Renal cortical epithelial cell (primary cell): ENCODE data around the gene EFNA5. TPM values are rescaled to one million over a fixed set of nuclear protein-coding genes. Genes with fewer than 3 reads are reported as not detected.

Source experiments
- DNase-seq: peaks from one replicate; pipeline ENCODE4 v3.0.0-alpha.2; 2011; ENCODE audit warnings: low read depth
- total RNA-seq: library from RNA; depleted of rRNA; stranded (reverse); fragments of >200 nt; gene quantifications from 2 replicates; pipeline ENCODE4 v1.2.3, GENCODE V29; 2014

EFNA5 gene
- total RNA-seq, 1 donor from 2014 or later: 107 TPM

DNA sequence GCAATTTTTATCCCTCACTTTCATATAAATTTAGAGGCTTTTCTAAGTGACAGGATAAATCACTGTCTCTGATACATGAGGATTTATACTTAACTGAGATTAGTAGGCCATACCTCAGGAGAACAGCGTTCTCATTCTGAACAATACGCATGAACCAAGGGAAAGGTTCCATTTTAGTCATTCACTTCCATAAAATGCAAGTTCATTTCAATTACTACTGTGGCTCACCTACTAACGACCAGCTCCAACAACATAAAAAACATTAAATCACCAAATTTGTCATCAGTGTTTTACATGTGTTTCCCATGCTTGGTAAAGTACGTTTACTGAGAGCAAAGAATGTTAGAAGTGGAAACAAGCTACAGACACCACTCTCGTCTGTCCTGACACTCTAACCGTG lies 67.4 kb downstream of the EFNA5 start:
- no peak for DNase-seq

GRCh38 chr5:107602896-107603295 lies 67.8 kb downstream of the EFNA5 start:
- no peak for DNase-seq

DNA sequence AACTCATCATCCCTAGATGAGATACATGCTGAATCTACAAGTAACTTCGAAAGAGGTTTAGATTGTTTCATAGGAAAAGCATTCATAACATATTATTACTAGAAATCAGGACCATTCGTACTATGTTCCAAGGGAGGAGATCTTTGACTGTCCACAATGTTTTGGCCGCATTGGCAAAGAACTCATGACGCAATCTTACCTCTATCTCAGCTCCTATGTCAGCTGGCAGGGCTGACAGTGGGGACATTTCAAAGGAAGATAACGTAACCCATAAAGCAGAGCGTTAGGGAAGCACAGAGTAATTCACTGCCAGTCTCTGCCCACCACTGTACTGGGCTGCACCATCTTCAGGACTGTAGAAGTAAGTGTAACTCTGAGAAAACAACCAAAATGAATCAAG lies 69.7 kb downstream of the EFNA5 start:
- no peak for DNase-seq

- DNase-seq: no peak
Measured at GRCh38 chr5:107598958-107599357, 71.8 kb downstream of the EFNA5 start.

GRCh38 chr5:107597803-107598202 lies 72.9 kb downstream of the EFNA5 start:
- no peak for DNase-seq

GRCh38 chr5:107597247-107597646 lies 73.5 kb downstream of the EFNA5 start:
- no peak for DNase-seq

DNA sequence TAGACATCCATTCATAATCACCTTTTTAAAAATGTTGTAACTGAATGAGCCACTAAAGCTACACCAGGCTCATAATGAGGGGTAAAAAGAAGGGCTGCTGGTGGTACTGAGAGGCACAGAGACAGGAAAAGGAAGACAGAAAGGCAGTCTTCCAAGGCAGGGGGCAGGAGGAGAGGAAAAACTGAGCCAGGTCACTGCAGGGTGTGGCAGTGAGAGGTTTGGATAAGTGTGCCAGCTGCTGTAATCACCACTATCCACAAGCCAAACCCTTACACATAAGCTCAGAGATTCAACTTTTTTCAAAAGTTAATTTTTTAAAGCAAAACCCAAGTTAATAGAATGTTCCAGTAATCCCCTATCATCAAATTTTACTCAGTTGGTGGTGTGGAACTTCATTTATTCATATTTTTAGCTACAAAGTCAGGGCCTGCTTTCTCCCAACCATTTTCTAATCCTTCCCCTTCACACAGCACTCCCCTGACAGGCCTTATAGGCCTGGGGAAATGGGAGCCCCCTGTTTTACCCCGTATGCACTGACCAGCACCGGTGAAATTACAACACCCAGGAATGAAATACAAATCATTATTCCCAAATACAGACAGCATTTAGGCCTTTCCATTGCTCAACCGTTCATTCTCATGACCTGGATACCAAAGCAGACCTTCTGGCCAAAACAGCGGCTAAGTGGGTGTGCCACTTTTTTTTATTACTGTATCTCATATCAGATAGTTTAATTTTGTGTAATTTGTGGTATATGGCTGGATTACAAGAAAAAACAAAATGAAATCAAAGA lies 76.3 kb downstream of the EFNA5 start:
- DNase-seq: no peak

- no peak for DNase-seq
Measured at GRCh38 chr5:107593009-107593408, 77.7 kb downstream of the EFNA5 start.

DNA sequence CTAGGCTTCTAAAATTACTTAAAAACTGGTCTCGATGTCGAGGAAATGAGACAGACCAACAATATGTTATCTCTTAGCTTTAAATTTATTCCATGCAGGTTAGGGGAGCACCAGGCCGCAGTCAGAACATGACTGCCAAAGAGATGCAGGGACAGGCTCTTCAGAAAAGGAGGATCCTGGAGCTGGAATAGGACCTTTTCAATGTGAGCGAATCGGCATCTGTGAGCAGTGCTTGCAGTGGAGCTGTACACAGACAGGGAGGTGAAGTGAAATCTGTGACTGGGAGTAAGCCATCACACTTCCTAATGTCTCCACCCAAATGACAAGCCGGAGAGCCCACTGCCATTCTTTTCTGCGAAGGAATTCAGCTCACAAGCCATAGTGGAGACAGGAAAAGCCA lies 78.2 kb downstream of the EFNA5 start:
- DNase-seq: no peak

- no peak for DNase-seq
Measured at GRCh38 chr5:107590686-107591085, 80.1 kb downstream of the EFNA5 start.

- DNase-seq: no peak
Measured at GRCh38 chr5:107589520-107590193, 81.1 kb downstream of the EFNA5 start.

DNA sequence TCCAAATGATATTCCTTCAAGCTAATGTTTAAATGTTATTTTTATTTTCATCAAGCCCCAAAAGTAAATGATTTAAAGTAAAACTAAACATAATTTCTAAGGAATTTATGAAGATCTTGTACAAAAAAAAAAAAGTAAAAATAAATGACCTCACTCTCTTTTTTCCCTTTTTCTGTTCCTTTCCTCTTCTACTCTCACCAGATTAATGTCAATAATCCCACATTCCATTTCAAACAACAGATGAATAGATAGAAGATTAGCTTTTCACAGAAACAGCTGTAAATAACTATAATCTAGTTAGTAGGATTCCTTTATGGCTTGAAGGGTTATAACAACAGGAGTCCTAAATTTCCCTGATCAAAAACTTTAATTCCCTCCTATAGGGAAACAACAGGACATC lies 88.1 kb downstream of the EFNA5 start:
- DNase-seq: no peak

GRCh38 chr5:107580889-107581820 lies 89.6 kb downstream of the EFNA5 start:
- peak; percentile 51 for DNase-seq

DNA sequence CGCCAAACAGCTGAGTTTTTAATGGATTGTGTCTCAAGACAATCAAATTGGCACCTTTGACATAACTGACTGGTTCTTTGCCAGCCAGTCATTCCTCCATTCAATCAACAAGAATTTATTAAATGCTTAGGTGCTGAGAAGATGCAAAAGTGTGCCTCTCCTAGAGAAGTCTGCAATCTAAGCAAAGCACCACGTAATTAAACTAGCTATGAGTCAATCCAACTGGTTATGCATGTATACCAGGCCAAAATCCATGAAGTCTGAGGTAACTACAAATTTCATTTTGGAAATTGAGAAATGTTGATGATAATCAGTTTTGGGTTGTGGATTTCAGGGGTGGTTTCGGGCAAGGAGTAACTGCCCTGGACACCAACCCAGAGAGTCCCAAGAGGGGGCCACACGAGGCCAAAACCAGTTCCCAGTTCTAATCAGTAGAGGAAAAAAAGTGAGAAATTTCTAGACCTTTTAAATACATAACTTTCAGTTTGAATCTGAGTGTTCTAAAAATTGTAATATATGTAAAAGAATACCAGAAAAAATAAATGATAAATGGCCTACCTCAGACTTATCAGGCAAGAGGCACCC lies 92.6 kb downstream of the EFNA5 start:
- DNase-seq: peak; percentile 74

DNA sequence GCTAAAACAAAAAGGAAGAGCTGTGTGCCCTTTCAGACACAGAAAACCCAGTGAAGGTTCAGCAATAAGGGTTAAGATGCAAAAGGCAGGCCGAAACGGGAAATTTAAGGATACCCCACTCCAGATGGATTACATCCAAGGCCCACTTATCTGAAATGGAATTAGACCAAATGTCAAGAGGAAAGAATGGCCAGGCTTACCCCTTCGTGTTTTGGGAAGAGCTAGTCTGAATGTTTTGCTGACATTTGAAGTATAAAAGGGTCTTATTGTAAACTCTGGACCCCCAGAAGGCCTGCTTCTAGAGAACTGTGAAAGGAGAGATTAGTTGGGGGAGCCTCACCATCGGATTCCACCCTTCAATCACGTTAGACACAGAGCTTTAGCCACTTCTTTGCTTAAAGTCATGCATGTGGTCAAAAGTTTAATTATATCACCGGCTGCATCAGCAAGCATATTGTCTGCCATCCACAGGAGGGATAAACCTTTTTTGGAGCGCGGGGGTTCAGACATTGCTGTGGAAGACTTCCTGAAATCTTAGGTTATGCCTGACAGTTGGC lies 93.3 kb downstream of the EFNA5 start:
- DNase-seq: no peak

DNA sequence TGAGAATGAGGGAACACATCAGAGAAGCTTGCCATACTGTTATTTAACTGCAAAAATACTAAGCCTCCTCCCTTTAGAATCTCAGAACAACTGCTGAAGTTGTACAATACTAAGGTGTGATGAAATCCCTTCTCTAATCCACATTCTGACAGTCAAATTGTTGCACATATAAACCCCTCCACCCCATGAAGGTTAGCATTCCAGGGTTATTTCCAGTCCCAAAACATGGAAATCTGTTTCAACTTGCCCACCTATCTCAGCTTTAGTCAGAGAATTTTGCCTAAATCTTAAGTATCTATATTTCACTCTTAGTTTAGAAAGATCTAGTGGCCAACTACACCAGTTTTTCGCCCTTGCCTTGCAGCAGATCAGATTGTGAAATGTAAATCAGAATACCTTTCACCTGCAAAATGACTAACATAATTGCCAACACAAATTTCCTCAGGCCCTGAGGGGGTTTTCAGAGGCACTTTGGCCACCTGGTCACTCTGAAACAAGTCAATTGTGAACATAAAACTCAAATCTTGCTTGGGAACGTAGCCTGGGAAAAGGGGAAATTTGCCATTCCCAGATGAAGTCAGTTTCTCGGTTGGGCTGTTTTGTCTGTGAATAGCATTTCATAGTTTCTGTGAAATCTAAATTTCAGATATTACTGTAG lies 93.9 kb downstream of the EFNA5 start:
- peak; percentile 87 for DNase-seq

GRCh38 chr5:107576155-107576554 lies 94.6 kb downstream of the EFNA5 start:
- no peak for DNase-seq

DNA sequence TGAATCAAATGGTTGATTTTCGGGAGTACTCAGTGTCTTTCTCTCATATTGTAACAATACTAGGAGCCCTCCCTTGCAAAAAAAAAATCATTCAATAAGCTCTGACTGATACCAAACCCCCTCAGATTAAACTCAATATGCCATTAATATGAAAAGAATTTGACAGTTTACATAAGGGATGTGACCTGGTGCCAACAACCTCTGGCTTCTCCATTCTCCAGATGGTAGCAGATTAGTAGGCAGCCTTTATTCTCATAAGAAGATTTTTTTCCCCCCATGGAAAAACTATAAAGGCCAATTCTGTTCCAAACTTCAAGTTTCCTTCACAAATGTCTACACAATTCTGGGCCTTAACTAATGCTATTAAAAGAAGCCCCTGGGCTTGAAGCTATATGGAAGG lies 96.5 kb downstream of the EFNA5 start:
- DNase-seq: no peak

- DNase-seq: no peak
Measured at GRCh38 chr5:107572715-107573368, 97.9 kb downstream of the EFNA5 start.
